NCI-H446 (cell line): ENCODE measurements around the gene WIPF1.

ENCODE experiments used
- DNase-seq, 2 experiments: peaks; one replicate each; lab custom pipeline; 2025; lab: John Stamatoyannopoulos, UW

The WIPF1 gene

DNA sequence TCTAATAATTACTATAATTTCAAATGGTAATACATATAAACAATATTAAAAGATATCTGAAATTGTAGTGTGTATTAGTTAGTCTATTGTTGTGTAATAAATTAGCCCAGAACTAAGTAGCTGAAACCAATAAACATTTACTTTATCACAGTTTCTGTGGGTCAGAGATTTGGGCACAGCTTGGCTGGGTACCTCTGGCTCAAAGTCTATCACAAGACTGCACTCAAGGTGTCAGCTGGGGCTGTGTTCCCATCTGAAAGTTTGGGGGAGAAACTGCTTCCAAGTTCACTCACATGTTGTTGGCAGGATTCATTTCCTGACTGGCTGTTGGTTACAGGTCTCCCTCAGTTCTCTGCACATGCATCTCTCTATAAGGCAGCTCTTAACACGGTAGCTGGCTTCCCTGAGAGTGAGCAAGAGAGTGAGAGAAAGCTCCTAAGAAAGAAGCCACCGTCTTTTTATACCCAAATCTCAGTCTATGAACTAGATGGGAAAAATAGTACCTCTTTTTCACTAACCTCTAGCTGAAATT lies 25.6 kb upstream of the WIPF1 start:
- no peak for DNase-seq

- DNase-seq: no peak
Observed at GRCh38 chr2:174621323-174621722, 23.7 kb upstream of the WIPF1 start.

- no peak for DNase-seq
Observed at GRCh38 chr2:174618179-174618578, 20.6 kb upstream of the WIPF1 start.

DNA sequence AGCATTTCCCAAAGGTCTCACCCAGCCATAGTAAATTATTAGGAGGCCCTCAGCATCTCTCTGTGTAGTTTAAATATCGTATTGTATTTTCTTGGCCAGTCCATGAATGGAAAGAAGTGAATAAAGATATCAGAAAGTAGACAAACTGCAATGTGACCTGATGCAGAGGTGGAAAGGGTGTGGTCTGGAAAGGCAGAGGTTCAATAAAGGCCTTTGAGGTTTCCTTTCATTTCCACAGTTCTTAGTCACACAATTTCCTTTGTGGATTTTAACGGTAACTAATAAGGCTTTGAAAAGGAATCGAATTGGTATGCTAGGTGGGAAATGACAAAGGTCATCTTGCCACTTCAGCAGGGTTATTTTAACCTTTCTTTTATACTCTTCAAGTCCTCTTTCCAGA lies 20.1 kb upstream of the WIPF1 start:
- no peak for DNase-seq

DNA sequence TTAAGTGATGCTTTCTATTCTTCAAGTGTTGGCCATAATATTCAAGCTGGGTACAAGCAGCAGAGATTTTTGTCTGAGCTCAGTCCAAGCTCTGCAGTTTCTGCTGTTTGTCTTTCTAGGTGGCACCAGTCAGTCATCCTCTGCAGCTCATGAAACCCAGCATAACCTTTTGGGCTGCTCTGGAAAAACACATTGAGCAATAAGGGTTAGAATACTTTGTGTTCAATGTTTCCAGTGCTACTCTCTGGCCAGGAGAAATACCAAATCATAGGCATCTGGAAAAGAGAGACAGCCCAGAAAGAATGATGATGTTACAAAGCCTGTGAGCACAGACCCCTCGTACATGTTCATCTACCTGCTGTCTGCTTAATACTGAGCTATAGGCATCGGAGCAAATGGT lies 19.5 kb upstream of the WIPF1 start:
- DNase-seq: no peak

GRCh38 chr2:174615871-174616436 lies 18.4 kb upstream of the WIPF1 start:
- peak; percentile 88 to 89 for DNase-seq

DNA sequence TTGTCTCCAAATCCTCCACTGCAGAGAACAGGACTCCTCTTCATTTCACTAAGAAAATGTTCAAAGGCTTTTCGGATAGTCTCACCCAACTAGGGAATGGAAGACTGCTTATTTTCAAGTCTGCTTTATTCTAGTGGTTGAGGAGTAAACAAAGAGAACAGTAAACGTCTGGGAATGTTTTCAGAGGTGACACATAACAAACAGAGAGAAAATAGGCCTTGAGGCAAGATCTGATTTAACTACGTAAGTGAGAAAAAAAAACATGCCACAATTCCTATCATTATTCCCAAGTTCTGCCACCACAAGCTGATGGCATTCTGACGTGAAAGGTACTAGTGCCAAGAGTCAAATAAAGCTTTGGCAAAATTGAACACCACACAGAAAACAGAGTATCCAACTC lies 16.7 kb upstream of the WIPF1 start:
- DNase-seq: peak in 1 of 2 experiments; percentile 11

DNA sequence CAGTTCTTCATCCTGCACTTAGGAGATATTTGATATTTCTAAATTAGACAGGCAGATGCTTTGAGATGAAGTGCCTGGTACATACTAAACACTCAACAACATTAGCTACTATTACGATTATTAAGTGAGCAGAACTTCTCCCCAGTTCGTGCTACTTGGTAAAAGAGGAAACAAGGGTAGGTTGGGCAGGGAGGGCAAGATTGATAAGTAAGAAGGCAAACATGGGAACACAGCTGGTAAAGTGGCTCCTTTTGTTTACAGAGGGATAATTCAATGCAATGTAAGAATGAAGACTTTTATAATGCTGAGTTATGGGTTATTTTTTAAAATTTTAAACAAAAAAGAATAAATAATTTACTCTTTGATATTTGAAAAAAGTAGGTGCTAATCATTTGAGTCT lies 15.9 kb upstream of the WIPF1 start:
- DNase-seq: no peak

GRCh38 chr2:174612970-174613369 lies 15.4 kb upstream of the WIPF1 start:
- no peak for DNase-seq

DNA sequence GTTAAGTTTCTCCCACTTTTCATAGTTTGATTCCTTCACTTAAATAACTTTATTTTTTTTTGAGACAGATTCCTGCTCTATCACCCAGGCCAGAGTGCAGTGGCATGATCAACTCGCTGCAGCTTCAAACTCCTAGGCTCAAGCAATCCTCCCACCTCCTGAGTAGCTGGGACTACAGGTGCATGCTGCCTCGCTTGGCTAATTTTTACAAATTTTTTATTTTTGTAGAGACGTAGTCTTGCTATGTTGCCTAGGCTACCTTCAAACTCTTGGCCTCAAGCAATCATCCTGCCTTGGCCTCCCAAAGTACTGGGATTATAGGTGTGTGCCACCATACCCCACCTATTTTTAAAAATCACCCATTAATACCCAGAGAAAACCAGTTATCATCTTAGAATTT lies 14.2 kb upstream of the WIPF1 start:
- no peak for DNase-seq

GRCh38 chr2:174611006-174611405 lies 13.4 kb upstream of the WIPF1 start:
- no peak for DNase-seq

DNA sequence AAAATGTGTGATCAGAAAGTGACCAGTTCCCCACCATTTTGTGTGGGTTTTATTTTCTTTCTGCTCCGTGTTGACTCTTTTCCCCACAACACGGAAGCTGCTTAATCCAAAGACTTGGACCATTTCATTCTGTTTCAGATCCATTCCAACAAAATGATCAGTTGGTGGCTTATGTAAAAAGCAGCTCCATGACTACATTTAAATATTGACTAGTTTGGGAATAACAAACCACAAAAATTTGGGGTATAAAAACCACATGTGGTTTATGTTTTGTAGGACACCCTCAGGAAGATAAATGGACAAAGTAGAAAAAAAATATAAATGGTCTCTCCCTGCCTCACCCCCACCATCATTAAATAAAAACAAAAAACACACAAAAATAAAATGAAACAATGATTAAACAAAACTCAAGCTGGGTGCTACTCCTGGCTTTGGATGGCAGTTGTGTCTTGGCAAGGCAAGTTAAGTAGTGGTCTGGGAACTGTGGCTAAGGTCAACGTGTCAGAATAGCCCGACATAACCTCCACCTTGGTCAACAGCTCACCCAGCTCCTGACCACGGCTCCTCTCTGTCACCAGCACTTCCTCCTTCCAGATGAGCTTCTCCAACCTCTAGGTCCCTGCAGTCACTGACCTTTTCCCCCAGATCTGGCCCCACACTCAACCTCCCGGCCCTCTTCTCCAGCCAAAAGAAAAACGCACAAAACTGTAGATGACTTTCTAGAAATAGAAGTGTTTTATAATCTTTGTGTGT lies 12.8 kb upstream of the WIPF1 start:
- no peak for DNase-seq

- no peak for DNase-seq
Observed at GRCh38 chr2:174609261-174609660, 11.7 kb upstream of the WIPF1 start.

DNA sequence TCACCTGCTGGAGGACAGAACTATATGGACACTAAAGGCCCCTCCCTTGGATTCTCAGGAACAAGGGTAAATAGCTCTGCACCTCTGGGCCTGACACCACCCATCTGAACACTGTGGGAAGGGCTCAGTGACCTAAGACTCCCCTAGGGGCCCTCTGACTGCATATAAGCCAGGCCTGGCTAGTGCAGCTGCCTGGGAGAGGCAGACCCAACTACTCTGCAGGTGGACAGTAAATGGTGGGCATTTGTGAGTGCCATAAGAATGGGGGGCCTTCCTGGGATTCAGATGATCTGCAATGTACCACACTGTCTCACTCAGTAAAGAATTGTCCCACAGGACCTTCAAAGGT lies 11.2 kb upstream of the WIPF1 start:
- DNase-seq: no peak

GRCh38 chr2:174607989-174608865 lies 10.6 kb upstream of the WIPF1 start:
- DNase-seq: no peak

GRCh38 chr2:174607584-174607983 lies 10.0 kb upstream of the WIPF1 start:
- DNase-seq: no peak

DNA sequence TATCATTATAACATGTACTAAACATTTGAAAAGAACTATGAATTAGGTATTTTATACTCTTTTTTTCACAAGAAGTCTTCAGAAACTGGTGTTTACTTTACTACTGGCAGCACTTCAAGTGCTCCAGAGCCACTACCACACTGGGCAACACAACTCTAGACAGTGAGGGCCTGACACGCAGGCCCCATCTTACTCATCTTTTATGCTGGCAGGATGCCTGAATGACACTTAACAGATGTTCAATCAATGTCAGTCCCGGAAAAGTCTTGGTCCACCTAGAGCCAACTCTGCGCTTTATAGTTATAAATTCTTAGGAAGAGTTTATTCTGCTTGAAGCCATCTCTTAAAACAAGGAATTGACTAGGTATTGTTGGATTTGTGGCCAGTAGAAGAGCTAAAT lies 8.7 kb upstream of the WIPF1 start:
- peak; percentile 51 to 89 for DNase-seq

- no peak for DNase-seq
Observed at GRCh38 chr2:174605687-174606086, 8.1 kb upstream of the WIPF1 start.

DNA sequence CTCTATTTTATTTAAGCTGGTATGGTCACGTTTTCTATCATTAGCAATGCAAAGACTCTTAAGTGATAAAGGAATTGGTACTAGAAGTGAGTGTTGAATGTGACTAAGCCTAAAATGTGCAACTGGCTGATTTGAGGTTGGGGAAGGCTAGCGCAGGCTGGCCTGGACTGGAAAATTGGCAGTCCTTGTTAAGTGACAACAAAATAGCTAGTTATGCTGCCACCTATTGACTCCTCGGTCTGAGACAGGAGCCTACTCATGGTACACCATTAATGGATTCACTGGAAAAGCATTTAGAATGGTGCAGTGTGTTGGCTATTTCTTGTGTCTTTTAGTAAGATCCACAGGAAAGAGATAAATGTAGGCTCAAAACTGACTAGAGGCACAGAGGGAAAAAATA lies 5.7 kb upstream of the WIPF1 start:
- peak; percentile 35 to 73 for DNase-seq

DNA sequence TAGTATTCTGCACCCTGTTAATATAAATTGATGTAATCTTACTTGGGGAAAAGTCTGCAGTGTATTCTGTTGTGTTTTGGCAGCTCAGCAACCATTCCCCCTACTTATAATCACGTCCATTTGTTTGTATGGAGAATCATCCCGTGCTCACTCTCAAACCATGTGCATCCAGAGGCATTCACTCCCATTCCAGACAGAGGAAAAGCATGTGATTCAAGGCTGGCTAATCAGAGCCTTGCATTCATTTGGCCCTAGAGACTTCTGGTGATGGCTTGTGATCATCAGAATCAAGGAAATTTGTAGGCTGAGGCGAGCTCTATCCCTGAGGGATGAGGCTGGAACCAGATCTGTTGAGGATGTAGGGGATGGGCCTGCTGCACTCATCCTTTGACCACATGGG lies 5.1 kb upstream of the WIPF1 start:
- no peak for DNase-seq

- DNase-seq: no peak
Observed at GRCh38 chr2:174600349-174600748, 2.7 kb upstream of the WIPF1 start.

- no peak for DNase-seq
Observed at GRCh38 chr2:174599310-174599921, 1.8 kb upstream of the WIPF1 start.

DNA sequence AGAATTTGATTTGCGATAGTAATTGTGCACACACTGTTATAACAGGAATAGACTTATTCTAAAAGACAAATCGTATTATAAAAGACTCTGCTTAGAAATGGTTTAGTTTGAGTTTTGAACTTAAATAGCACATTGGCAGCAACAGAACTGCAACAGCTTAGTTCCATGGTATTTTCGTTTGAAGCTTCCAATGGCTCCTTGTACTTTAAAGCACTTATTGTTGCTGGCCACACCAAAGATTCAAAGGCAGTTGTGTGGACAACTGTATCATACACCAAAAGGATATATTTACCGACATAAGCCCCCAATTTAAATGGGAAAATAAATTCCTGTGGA lies 627 bp downstream of the WIPF1 start:
- DNase-seq: no peak
